B cell (primary cell): Measurements from ENCODE around the gene UNC5A. TPM values are rescaled to one million over a fixed set of nuclear protein-coding genes. Genes with fewer than 3 reads are reported as not detected.

Experiments used
- ATAC-seq: fragments of 200-7000 bp; cut with Tn5 transposase; one replicate; pipeline ENCODE4 v1.10.0; 2021; ENCODE audit warnings: low read depth, mild to moderate bottlenecking, moderate number of reproducible peaks, moderate library complexity
- CTCF ChIA-PET: fragments of 350-600 bp; sonication (Branson Sonifier 250); formaldehyde crosslinking; loops from one replicate; lab custom pipeline; 2021; ENCODE audit warnings: antibody characterized with exemption, inconsistent platforms; lab: Charles Lee
- POLR2A ChIA-PET: fragments of 350-600 bp; sonication (Branson Sonifier 250); formaldehyde crosslinking; loops from one replicate; lab custom pipeline; 2021; ENCODE audit warnings: antibody characterized with exemption; lab: Charles Lee
- DNase-seq: peaks from one replicate; pipeline ENCODE4 v3.0.0; 2013
- H2AFZ ChIP-seq: 2 replicates; pipeline ENCODE4 v1.6.1; 2012; ENCODE audit warnings: mild to moderate bottlenecking, low read depth, low read length; ENCODE audit not compliant: insufficient read depth, poor library complexity, severe bottlenecking
- H3K27ac ChIP-seq, 2 donors: 1 replicate in 1 of 2; 2 replicates in 1 of 2; pipeline ENCODE4 v1.5.1; 2012 to 2013; ENCODE audit warnings: low read length in 2 of 2, mild to moderate bottlenecking in 2 of 2, moderate library complexity in 1 of 2
- H3K27me3 ChIP-seq, 4 experiments: fragments of 200-600 bp in 1 of 4; sonication (generic) in 1 of 4; replicated peaks in 1 of 4; 1 replicate in 2 of 4; 2 replicates in 2 of 4; pipeline versions ENCODE4 v1.6.1 to v1.7.0; 2013 to 2016; ENCODE audit warnings: low read length in 3 of 4, mild to moderate bottlenecking in 2 of 4, mixed read lengths in 1 of 4, moderate library complexity in 1 of 4; ENCODE audit not compliant: insufficient read depth in 4 of 4, control insufficient read depth in 3 of 4; ENCODE audit errors: control extremely low read depth in 1 of 4
- H3K36me3 ChIP-seq, 2 experiments: replicated peaks in 1 of 2; 1 replicate in 1 of 2; 2 replicates in 1 of 2; pipeline versions ENCODE4 v1.6.1 to v1.7.1; 2013; ENCODE audit warnings: low read length in 1 of 2; ENCODE audit not compliant: insufficient read depth in 2 of 2, control insufficient read depth in 1 of 2; ENCODE audit errors: control extremely low read depth in 1 of 2, extremely low read depth in 1 of 2
- H3K4me1 ChIP-seq, 2 donors: fragments of 200-600 bp in 1 of 2; sonication (generic) in 1 of 2; 1 replicate in 1 of 2; 2 replicates in 1 of 2; pipeline versions ENCODE4 v1.5.1 to v1.6.1; 2013 to 2017; ENCODE audit warnings: low read length in 2 of 2; ENCODE audit not compliant: control insufficient read depth in 2 of 2, insufficient read depth in 2 of 2
- H3K4me2 ChIP-seq: replicated peaks from 2 replicates; pipeline ENCODE3; 2012; ENCODE audit warnings: mild to moderate bottlenecking, low read depth, low read length; ENCODE audit not compliant: poor library complexity, severe bottlenecking
- H3K4me3 ChIP-seq, 5 experiments: fragments of 200-600 bp in 1 of 5; sonication (generic) in 1 of 5; 1 replicate in 3 of 5; 2 replicates in 2 of 5; pipeline versions ENCODE4 v1.5.1 to v1.7.0; 2011 to 2016; ENCODE audit warnings: low read length in 4 of 5, mild to moderate bottlenecking in 4 of 5, low read depth in 2 of 5, control low read depth in 1 of 5, moderate library complexity in 1 of 5; ENCODE audit not compliant: insufficient read depth in 1 of 5; ENCODE audit errors: control extremely low read depth in 1 of 5, extremely low read depth in 1 of 5
- H3K79me2 ChIP-seq: fragments of 200-600 bp; sonication (generic); one replicate; pipeline ENCODE4 v1.6.0; 2016; ENCODE audit warnings: low read length; ENCODE audit not compliant: control insufficient read depth, insufficient read depth
- H3K9ac ChIP-seq: fragments of 200-600 bp; sonication (generic); 2 replicates; pipeline ENCODE4 v1.6.1; 2017; ENCODE audit warnings: mild to moderate bottlenecking, low read length, moderate library complexity
- H3K9me3 ChIP-seq, 3 donors: one replicate each; pipeline versions ENCODE4 v1.6.1 to v1.7.1; 2013; ENCODE audit warnings: low read length in 2 of 3; ENCODE audit not compliant: control insufficient read depth in 2 of 3, insufficient read depth in 1 of 3; ENCODE audit errors: control extremely low read depth in 1 of 3
- H4K20me1 ChIP-seq: 2 replicates; pipeline ENCODE4 v1.6.0; 2012; ENCODE audit warnings: mild to moderate bottlenecking, low read length; ENCODE audit not compliant: insufficient read depth, control insufficient read depth, poor library complexity, severe bottlenecking
- H3K27ac Mint-ChIP-seq: one replicate; pipeline ENCODE4 v1.8.0; 2021; ENCODE audit warnings: mixed read lengths
- H3K27me3 Mint-ChIP-seq: one replicate; pipeline ENCODE4 v1.8.0; 2021; ENCODE audit warnings: mixed read lengths
- H3K4me1 Mint-ChIP-seq: one replicate; pipeline ENCODE4 v1.8.0; 2021; ENCODE audit warnings: mixed read lengths
- H3K4me3 Mint-ChIP-seq: one replicate; pipeline ENCODE4 v1.8.0; 2021; ENCODE audit warnings: mixed read lengths
- H3K9me3 Mint-ChIP-seq: one replicate; pipeline ENCODE4 v1.8.0; 2022; ENCODE audit warnings: mixed read lengths; ENCODE audit not compliant: insufficient read depth
- CTCF ChIP-seq: fragments of 200-600 bp; IDR thresholded peaks from one replicate; pipeline ENCODE4 v1.8.0; 2022; ENCODE audit warnings: antibody characterized with exemption, mild to moderate bottlenecking
- EZH2 ChIP-seq: IDR thresholded peaks from 2 replicates; pipeline ENCODE4 v1.6.1; 2012; ENCODE audit warnings: borderline replicate concordance, low read depth, mild to moderate bottlenecking, moderate library complexity, low read length; ENCODE audit not compliant: insufficient read depth, poor library complexity, severe bottlenecking
- WGBS: methylation state at CpG from one replicate; pipeline ENCODE4 v1.1.5; 2013; ENCODE audit warnings: missing lambda C conversion rate; ENCODE audit not compliant: insufficient coverage; 5-methylcytosine and 5-hydroxymethylcytosine counted together
- intact Hi-C: fragments of 100-400 bp; cut with micrococcal nuclease; formaldehyde crosslinking; loops from one replicate; pipeline ENCODE4 v1.10.0; 2022
- polyA plus RNA-seq: library from polyadenylated mRNA; depleted of rRNA; stranded (reverse); fragments of >200 nt; gene quantifications from 2 replicates; pipeline ENCODE4 v1.2.3, GENCODE V29; 2012
- total RNA-seq, 2 donors: library from RNA; stranded (reverse); fragments of 120-200 nt in 1 of 2; gene quantifications; 1 replicate in 1 of 2; 2 replicates in 1 of 2; pipeline versions ENCODE4 v1.2.3 to v1.2.4, GENCODE V29; 2013 to 2022

Gene UNC5A
- total and polyA plus RNA-seq, 2 donors (not counting 1 experiment from before 2014, with no cell fraction given): not detected

DNA sequence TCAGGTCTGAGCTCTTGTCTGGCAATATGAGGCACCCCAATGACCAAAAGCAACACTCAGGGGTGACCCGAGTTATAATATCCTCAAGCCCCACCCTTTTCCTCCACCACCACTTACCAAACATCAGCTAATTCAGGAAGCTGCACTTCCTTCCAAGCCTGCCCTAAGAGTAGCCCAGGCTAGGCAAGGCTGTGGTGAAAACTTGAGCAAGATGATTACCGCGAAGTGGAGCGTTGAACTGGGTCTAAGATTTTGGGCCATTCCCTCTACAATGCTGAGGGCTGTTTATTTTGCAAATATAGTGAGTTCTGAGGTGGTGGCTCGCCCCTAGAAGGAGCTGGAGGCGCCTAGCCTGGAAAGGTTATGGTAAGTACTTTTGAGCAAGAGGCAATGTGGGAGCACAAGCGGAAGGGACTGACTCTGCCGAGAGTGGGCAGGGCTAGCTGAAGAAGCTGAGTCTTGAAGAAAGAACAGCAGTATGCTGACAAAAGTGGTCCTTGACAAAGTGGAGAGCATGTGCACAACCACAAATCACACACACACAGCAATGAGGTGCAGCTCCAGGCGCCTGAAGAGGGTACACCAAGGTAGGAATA, 89.0 kb downstream of the UNC5A start, which contains the start of gene HK3:
Gene HK3, minus strand, starts transcription at position 51 of the 596 bp plus-strand sequence. CDS start 3,187 bp downstream, outside the sequence.
- CTCF ChIA-PET: no interaction called here
- WGBS: 28% methylated on average over 6 of the region's 9 CpGs
- peaks cover 16% of the 10 kb centered on the region for H3K4me1 Mint-ChIP-seq
- POLR2A ChIA-PET: no interaction called here
- Histone ChIP-seq H4K20me1 (no peaks in the 10 kb centered on the region), H3K4me1 (peaks cover 5 to 11% of the 10 kb centered on the region in 2 donors), H3K27me3 (no peaks in the 10 kb centered on the region), H3K9me3 (peaks cover 0 to 4% (median 0%) of the 10 kb centered on the region in 3 donors), H3K79me2 (no peaks in the 10 kb centered on the region), H3K36me3 (peaks cover 8 to 13% of the 10 kb centered on the region in 2 experiments), H3K9ac (no peak within 1 kb of the TSS), H2AFZ (no peak within 1 kb of the TSS), H3K4me2 (peak within 1 kb of the TSS; percentile 40), H3K27ac (no peak within 1 kb of the TSS), H3K4me3 (peak within 1 kb of the TSS in 1 of 5 experiments; percentile 12)
- intact Hi-C loops: no loop called here
- no peak for TF ChIP-seq EZH2
- TF ChIP-seq CTCF: no peak
- H3K27ac Mint-ChIP-seq: no peak within 1 kb of the TSS
- ATAC-seq: no peak
- H3K9me3 Mint-ChIP-seq: no peaks in the 10 kb centered on the region
- H3K27me3 Mint-ChIP-seq: peaks cover 5% of the 10 kb centered on the region
- no peak within 1 kb of the TSS for H3K4me3 Mint-ChIP-seq
- DNase-seq: no peak

GRCh38 chr5:176899946-176900779, 89.8 kb downstream of the UNC5A start:
- ChIA-PET POLR2A (no interaction called here), CTCF (no interaction called here)
- TF ChIP-seq EZH2: no peak
- TF ChIP-seq CTCF: no peak
- peaks cover 16% of the 10 kb centered on the region for H3K4me1 Mint-ChIP-seq
- H3K27ac Mint-ChIP-seq: no peak overlapping the region
- Histone ChIP-seq H3K4me2 (no peak overlapping the region), H3K4me1 (peaks cover 5 to 11% of the 10 kb centered on the region in 2 donors), H4K20me1 (no peaks in the 10 kb centered on the region), H3K27me3 (no peaks in the 10 kb centered on the region), H3K79me2 (no peaks in the 10 kb centered on the region), H3K9me3 (peaks cover 0 to 4% (median 0%) of the 10 kb centered on the region in 3 donors), H3K27ac (no peak overlapping the region), H3K9ac (no peak overlapping the region), H3K4me3 (no peak overlapping the region), H2AFZ (no peak overlapping the region), H3K36me3 (peaks cover 12 to 19% of the 10 kb centered on the region in 2 experiments)
- H3K9me3 Mint-ChIP-seq: no peaks in the 10 kb centered on the region
- DNase-seq: no peak
- intact Hi-C loops: no loop called here
- ATAC-seq: no peak
- H3K4me3 Mint-ChIP-seq: no peak overlapping the region
- 97% methylated on average over 3 of the region's 4 CpGs for WGBS
- peaks cover 5% of the 10 kb centered on the region for H3K27me3 Mint-ChIP-seq
